SK-N-SH (cell line): ENCODE measurements around the gene GALM. TPM values are rescaled to one million over a fixed set of nuclear protein-coding genes. Genes with fewer than 3 reads are reported as not detected.
"Not testable (repeated sequence)": the region's sequence is repeated elsewhere in the genome, so short reads cannot be mapped to it uniquely, and the experiment has no call there.

ENCODE experiments used
- CTCF ChIA-PET: fragments of 300-600, 350-600 bp; formaldehyde crosslinking; extraction: SDS; loops from one replicate; lab custom pipeline; 2021; lab: Yijun Ruan, JAX
- POLR2A ChIA-PET: fragments of 350-600 bp; sonication (Branson Sonifier 250); formaldehyde crosslinking; extraction: SDS; loops from one replicate; lab custom pipeline; 2020; ENCODE audit warnings: antibody characterized with exemption, inconsistent platforms; lab: Yijun Ruan, JAX
- DNase-seq: peaks from one replicate; pipeline ENCODE4 v3.0.0; 2012
- H2AFZ ChIP-seq: fragments of 200-600 bp; sonication (generic); 2 replicates; pipeline ENCODE4 v1.8.1; 2016; ENCODE audit warnings: antibody characterized with exemption, mild to moderate bottlenecking, low read depth
- H3F3A ChIP-seq: fragments of 200-600 bp; sonication (generic); replicated peaks from 2 replicates; pipeline ENCODE3; 2016; ENCODE audit warnings: antibody characterized with exemption, mild to moderate bottlenecking; ENCODE audit not compliant: insufficient read depth
- H3K27ac ChIP-seq, 2 experiments: fragments of 200-500 bp in 1 of 2; fragments of 200-600 bp in 1 of 2; sonication (Bioruptor generic) in 1 of 2; sonication (generic), shearing (Covaris generic) in 1 of 2; 2 replicates each; pipeline versions ENCODE4 v1.5.1 to v1.6.1; 2014 to 2016; ENCODE audit warnings: low read depth in 2 of 2, inconsistent platforms in 1 of 2, low read length in 1 of 2, mild to moderate bottlenecking in 1 of 2, mixed read lengths in 1 of 2
- H3K27me3 ChIP-seq: fragments of 200-600 bp; sonication (generic), shearing (Covaris generic); 2 replicates; pipeline ENCODE4 v1.6.1; 2016; ENCODE audit warnings: mixed run types; ENCODE audit not compliant: insufficient read depth
- H3K36me3 ChIP-seq, 2 experiments: fragments of 200-500 bp in 1 of 2; fragments of 200-600 bp in 1 of 2; sonication (Bioruptor generic) in 1 of 2; sonication (generic) in 1 of 2; replicated peaks in 1 of 2; 2 replicates each; pipeline versions ENCODE3 to v1.5.1; 2014 to 2016; ENCODE audit warnings: low read length in 1 of 2, mild to moderate bottlenecking in 1 of 2; ENCODE audit not compliant: insufficient read depth in 2 of 2, control insufficient read depth in 1 of 2
- H3K4me1 ChIP-seq, 2 experiments: fragments of 200-500 bp in 1 of 2; fragments of 200-600 bp in 1 of 2; sonication (Bioruptor generic) in 1 of 2; sonication (generic), shearing (Covaris generic) in 1 of 2; 2 replicates each; pipeline versions ENCODE4 v1.5.1 to v1.6.1; 2014 to 2016; ENCODE audit warnings: low read depth in 1 of 2, low read length in 1 of 2, mixed run types in 1 of 2; ENCODE audit not compliant: insufficient read depth in 2 of 2, control insufficient read depth in 1 of 2
- H3K4me2 ChIP-seq: fragments of 200-600 bp; sonication (generic), shearing (Covaris generic); 2 replicates; pipeline ENCODE4 v1.6.1; 2017; ENCODE audit warnings: mixed run types
- H3K4me3 ChIP-seq, 2 experiments: fragments of 200-500 bp in 1 of 2; fragments of 200-600 bp in 1 of 2; sonication (Bioruptor generic) in 1 of 2; sonication (generic), shearing (Covaris generic) in 1 of 2; 2 replicates each; pipeline versions ENCODE4 v1.5.1 to v1.8.1; 2014 to 2016; ENCODE audit warnings: low read depth in 2 of 2, inconsistent platforms in 1 of 2, low read length in 1 of 2, mild to moderate bottlenecking in 1 of 2, mixed read lengths in 1 of 2, moderate library complexity in 1 of 2
- H3K79me2 ChIP-seq: fragments of 200-600 bp; sonication (generic); 2 replicates; pipeline ENCODE4 v1.8.1; 2017; ENCODE audit warnings: mild to moderate bottlenecking; ENCODE audit not compliant: insufficient read depth
- H3K9ac ChIP-seq: fragments of 200-600 bp; sonication (generic); 2 replicates; pipeline ENCODE4 v1.6.1; 2017; ENCODE audit warnings: mixed run types
- H3K9me2 ChIP-seq: fragments of 200-600 bp; sonication (generic); 2 replicates; pipeline ENCODE4 v1.6.1; 2017; ENCODE audit warnings: mixed run types
- H3K9me3 ChIP-seq: fragments of 200-600 bp; sonication (generic); 2 replicates; pipeline ENCODE4 v1.6.1; 2017; ENCODE audit warnings: mixed run types, mild to moderate bottlenecking, moderate library complexity
- H4K20me1 ChIP-seq: fragments of 200-600 bp; sonication (generic); 2 replicates; pipeline ENCODE4 v1.6.1; 2017; ENCODE audit warnings: mild to moderate bottlenecking, mixed run types; ENCODE audit not compliant: insufficient read depth
- CTCF ChIP-seq: fragments of 200-600 bp; sonication (generic); IDR thresholded peaks from 2 replicates; pipeline ENCODE4 v1.6.1; 2017; ENCODE audit warnings: antibody characterized with exemption, mild to moderate bottlenecking, moderate library complexity
- FOSL2 ChIP-seq: IDR thresholded peaks from 2 replicates; pipeline ENCODE4 v1.4.0; 2012; ENCODE audit warnings: low read depth, mild to moderate bottlenecking, moderate library complexity, borderline replicate concordance
- FOXJ3 ChIP-seq: sonication (generic); formaldehyde crosslinking; IDR thresholded peaks from 2 replicates; pipeline ENCODE4 v1.5.1; 2020; ENCODE audit warnings: mild to moderate bottlenecking, missing genetic modification reagents
- GATA2 ChIP-seq: sonication (generic); formaldehyde crosslinking; IDR thresholded peaks from 2 replicates; pipeline ENCODE4 v1.5.0; 2020; ENCODE audit warnings: mild to moderate bottlenecking, missing genetic modification reagents
- JUND ChIP-seq: IDR thresholded peaks from 2 replicates; pipeline ENCODE4 v1.4.0; 2012
- MAX ChIP-seq: IDR thresholded peaks from 2 replicates; pipeline ENCODE4 v1.4.0; 2012; ENCODE audit warnings: low read depth
- MEF2A ChIP-seq: IDR thresholded peaks from 2 replicates; pipeline ENCODE4 v1.4.0; 2012; ENCODE audit warnings: low read depth, borderline replicate concordance
- NRF1 ChIP-seq: IDR thresholded peaks from 2 replicates; pipeline ENCODE4 v1.6.1; 2012; ENCODE audit warnings: low read depth, mild to moderate bottlenecking, low read length
- SIN3A ChIP-seq: IDR thresholded peaks from 2 replicates; pipeline ENCODE4 v1.6.1; 2012; ENCODE audit warnings: low read depth, mild to moderate bottlenecking, low read length, moderate library complexity, borderline replicate concordance
- SMC3 ChIP-seq: IDR thresholded peaks from 2 replicates; pipeline ENCODE4 v1.6.1; 2012; ENCODE audit warnings: low read depth, low read length, improper control_type of control experiment
- TCF12 ChIP-seq: IDR thresholded peaks from 2 replicates; pipeline ENCODE4 v1.4.0; 2012
- USF1 ChIP-seq: IDR thresholded peaks from 2 replicates; pipeline ENCODE4 v1.4.0; 2012; ENCODE audit warnings: low read depth, borderline replicate concordance
- WGBS: methylation state at CpG from one replicate; pipeline ENCODE4 v1.1.6; 2017; ENCODE audit warnings: low lambda C conversion rate; 5-methylcytosine and 5-hydroxymethylcytosine counted together
- polyA plus RNA-seq, 3 experiments: library from polyadenylated mRNA; depleted of rRNA; stranded (reverse); fragments of >200 nt; gene quantifications; 2 replicates each; pipeline ENCODE4 v1.2.3, GENCODE V29; 2012

GALM gene
- polyA plus RNA-seq, 1 of the 3 experiments (the other 2 are of a cell fraction), result 17.9 TPM

- Histone ChIP-seq H2AFZ (no peak overlapping the region), H3K4me3 (no peak overlapping the region), H3K36me3 (no peaks in the 10 kb centered on the region), H3K79me2 (no peaks in the 10 kb centered on the region), H3F3A (peaks cover 3% of the 10 kb centered on the region), H3K27me3 (no peaks in the 10 kb centered on the region), H4K20me1 (no peaks in the 10 kb centered on the region), H3K27ac (no peak overlapping the region), H3K9ac (no peak overlapping the region), H3K9me3 (no peaks in the 10 kb centered on the region), H3K4me1 (peaks cover 0 to 7% of the 10 kb centered on the region in 2 experiments; a peak in 1 of 4 replicates), H3K4me2 (no peak overlapping the region), H3K9me2 (no peaks in the 10 kb centered on the region)
- DNase-seq, result no peak
- POLR2A ChIA-PET, result interaction anchor here (1.3 kb wide), 1 partner anchor 44 kb away, joined by 3 read pairs; the partner anchor contains the start of gene SRSF7
- TF ChIP-seq JUND (no peak), SIN3A (no peak), USF1 (no peak), MAX (no peak), GATA2 (no peak), NRF1 (no peak), TCF12 (no peak), FOSL2 (no peak), MEF2A (no peak), SMC3 (no peak), FOXJ3 (CRISPR knock-in tag) (no peak), CTCF (no peak)
- 87% methylated on average over 6 of the region's 6 CpGs for WGBS
- CTCF ChIA-PET, result interaction anchor here (1.5 to 2.7 kb wide), 2 partner anchors 103 to 118 kb away, joined by 3 to 7 read pairs; no protein-coding TSS in a partner anchor
Observed at GRCh38 chr2:38706846-38707345, 41.0 kb downstream of the GALM start.

- H3K9ac ChIP-seq, H4K20me1 ChIP-seq, DNase-seq, H3K79me2 ChIP-seq, H3K36me3 ChIP-seq, POLR2A ChIA-PET, H2AFZ ChIP-seq, H3K27ac ChIP-seq, H3K27me3 ChIP-seq, H3K4me3 ChIP-seq, H3F3A ChIP-seq, H3K4me2 ChIP-seq, H3K9me2 ChIP-seq, H3K4me1 ChIP-seq, H3K9me3 ChIP-seq: not testable (repeated sequence)
- WGBS, result 98% methylated on average over 9 of the region's 9 CpGs
- CTCF ChIA-PET, result interaction anchor here (0.6 to 1.6 kb wide), 6 partner anchors 10 to 393 kb away, joined by 3 to 6 read pairs (median 4); no protein-coding TSS in a partner anchor
Observed at GRCh38 chr2:38708491-38708890, 42.6 kb downstream of the GALM start.
